ENCODE measurements around the gene PRRC2B. TPM values are rescaled to one million over a fixed set of nuclear protein-coding genes. Genes with fewer than 3 reads are reported as not detected.
A peak's percentile ranks its signal among the peaks of the same experiment; 100 is the strongest.

Gene PRRC2B
- total and polyA plus RNA-seq, 11 donors = 59.9 to 193 (median 118) TPM

DNA sequence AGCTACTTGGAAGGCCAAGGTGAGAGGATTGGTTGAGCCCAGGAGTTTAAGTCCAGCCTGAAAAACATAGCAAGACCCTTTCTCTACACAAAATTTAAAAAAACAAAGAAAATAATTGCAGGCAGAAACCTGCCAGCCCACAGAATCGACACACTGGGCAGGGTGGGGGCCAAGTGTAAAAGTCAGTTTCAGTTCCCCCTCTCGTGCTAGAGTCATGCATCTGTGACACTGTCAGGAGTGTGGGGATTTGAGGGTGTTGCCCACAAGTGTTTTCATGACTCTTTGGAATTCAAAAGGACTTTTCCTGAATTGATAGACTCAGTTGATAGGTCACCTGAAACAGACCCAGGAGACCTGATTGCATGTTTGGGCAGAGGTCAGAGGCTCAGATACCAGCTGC lies 47.6 kb downstream of the PRRC2B start:
- Histone ChIP-seq H3K9me3 (no peaks in the 10 kb centered on the region), H3K36me3 (peaks cover 3 to 100% (median 98%) of the 10 kb centered on the region in 9 donors), H3K4me1 (peaks cover 0 to 12% (median 4%) of the 10 kb centered on the region in 12 donors), H3K27me3 (no peaks in the 10 kb centered on the region), H3K27ac (no peak overlapping the region), H3K4me3 (no peak overlapping the region)
- 69 to 86% (median 84%) methylated on average over 2 of the region's 2 CpGs for WGBS, 4 donors
- ATAC-seq (peak in 1 of 4 donors; percentile 37), DNase-seq (no peak)
- intact Hi-C loops (cut with DNase I) = loop anchor here in 1 of 10 donors (10.0 kb wide), 1 partner anchor 307 kb away; no protein-coding TSS in a partner anchor
- TF ChIP-seq CTCF (IDR thresholded peaks at IDR 0.05) (no peak), POLR2A (IDR thresholded peaks at IDR 0.05) (no peak)

GRCh38 chr9:131442351-131442750 lies 48.5 kb downstream of the PRRC2B start:
- peaks cover 3 to 100% (median 98%) of the 10 kb centered on the region in 9 donors for H3K36me3 ChIP-seq
- intact Hi-C loops (cut with DNase I) = loop anchor here in 1 of 10 donors (10.0 kb wide), 1 partner anchor 308 kb away; no protein-coding TSS in a partner anchor
- no peak overlapping the region for H3K27ac ChIP-seq
- H3K4me3 ChIP-seq = no peak overlapping the region
- no peaks in the 10 kb centered on the region for H3K27me3 ChIP-seq
- peaks cover 0 to 6% (median 0%) of the 10 kb centered on the region in 12 donors for H3K4me1 ChIP-seq
- DNase-seq = no peak
- ATAC-seq = peak in 1 of 4 donors; percentile 9
- TF ChIP-seq CTCF (IDR thresholded peaks at IDR 0.05) (no peak), POLR2A (IDR thresholded peaks at IDR 0.05) (no peak)
- 69 to 82% (median 79%) methylated on average over 10 of the region's 10 CpGs for WGBS, 4 donors
- no peaks in the 10 kb centered on the region for H3K9me3 ChIP-seq

DNA sequence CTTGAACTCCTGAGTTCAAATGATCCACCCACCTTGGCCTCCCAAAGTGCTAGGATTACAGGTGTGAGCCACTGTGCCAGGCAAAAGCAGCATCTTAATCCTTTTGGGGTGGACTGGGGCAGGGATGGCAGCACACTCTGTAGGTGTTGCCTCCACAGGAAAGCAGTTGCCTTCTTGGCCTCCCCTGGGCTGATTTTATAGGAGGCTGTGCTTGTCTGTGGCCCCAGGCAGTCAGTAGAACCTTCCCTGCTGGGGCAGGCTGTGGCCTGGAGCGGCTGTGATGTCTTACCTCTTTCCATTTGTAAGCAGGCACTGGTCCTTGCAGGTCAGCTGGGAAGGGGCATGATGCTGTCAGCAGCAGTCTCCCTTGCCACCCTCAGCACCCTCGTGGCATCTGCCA lies 49.8 kb downstream of the PRRC2B start:
- TF ChIP-seq POLR2A (IDR thresholded peaks at IDR 0.05) = no peak
- no peak for TF ChIP-seq CTCF (IDR thresholded peaks at IDR 0.05)
- H3K9me3 ChIP-seq = no peaks in the 10 kb centered on the region
- no peak for DNase-seq
- H3K36me3 ChIP-seq = peaks cover 3 to 100% (median 98%) of the 10 kb centered on the region in 9 donors
- no peak overlapping the region for H3K4me3 ChIP-seq
- H3K27ac ChIP-seq = no peak overlapping the region
- intact Hi-C loops (cut with DNase I) = loop anchor here in 1 of 10 donors (10.0 kb wide), 1 partner anchor 309 kb away; no protein-coding TSS in a partner anchor
- no peak for ATAC-seq
- H3K4me1 ChIP-seq = peaks cover 0 to 6% (median 0%) of the 10 kb centered on the region in 12 donors
- H3K27me3 ChIP-seq = no peaks in the 10 kb centered on the region
- 88 to 92% (median 91%) methylated on average over 2 of the region's 2 CpGs for WGBS, 4 donors

GRCh38 chr9:131446276-131446675 lies 52.4 kb downstream of the PRRC2B start:
- no peak for ATAC-seq
- Histone ChIP-seq H3K27ac (no peak overlapping the region), H3K4me1 (peaks cover 0 to 6% (median 0%) of the 10 kb centered on the region in 12 donors), H3K27me3 (no peaks in the 10 kb centered on the region), H3K9me3 (no peaks in the 10 kb centered on the region), H3K36me3 (peaks cover 3 to 100% (median 98%) of the 10 kb centered on the region in 9 donors), H3K4me3 (no peak overlapping the region)
- WGBS, 4 donors = 84 to 86% (median 86%) methylated on average over 11 of the region's 11 CpGs
- DNase-seq = no peak
- no peak for TF ChIP-seq POLR2A (IDR thresholded peaks at IDR 0.05)
- intact Hi-C loops (cut with DNase I) = loop anchor here in 1 of 10 donors (10.0 kb wide), 1 partner anchor 311 kb away; no protein-coding TSS in a partner anchor
